OCI-LY7 (cell line): ENCODE results near the gene DHRSX. TPM values are rescaled to one million over a fixed set of nuclear protein-coding genes. Genes with fewer than 3 reads are reported as not detected.
"Not testable (repeated sequence)": the region's sequence is repeated elsewhere in the genome, so short reads cannot be mapped to it uniquely, and the experiment has no call there.

Experiments
- BruUV-seq: library from RNA; stranded (reverse); fragments of 400-500 nt; replicated peaks from 2 replicates; lab custom pipeline; 2021; lab: Mats Ljungman, UMichigan
- CTCF ChIA-PET: fragments of 300-600 bp; sonication (Branson Sonifier 250); formaldehyde crosslinking; loops from one replicate; lab custom pipeline; 2022; ENCODE audit warnings: antibody characterized with exemption; ENCODE audit not compliant: unreplicated experiment; lab: Charles Lee
- POLR2A ChIA-PET: fragments of 300-600 bp; sonication (Branson Sonifier 250); formaldehyde crosslinking; loops from one replicate; lab custom pipeline; 2022; ENCODE audit warnings: antibody characterized with exemption; lab: Charles Lee
- DNase-seq: peaks from one replicate; pipeline ENCODE4 v3.0.0-alpha.2; 2015; ENCODE audit warnings: low spot score
- H2AFZ ChIP-seq: fragments of 200-600 bp; sonication (generic), shearing (Covaris generic); 2 replicates; pipeline ENCODE4 v1.6.1; 2014; ENCODE audit warnings: mild to moderate bottlenecking, antibody characterized with exemption, low read length, moderate library complexity
- H3K27ac ChIP-seq: fragments of 200-600 bp; sonication (generic); 2 replicates; pipeline ENCODE4 v1.5.1; 2014; ENCODE audit warnings: mixed run types, low read depth, mild to moderate bottlenecking, moderate library complexity, low read length, inconsistent platforms; ENCODE audit not compliant: poor library complexity, severe bottlenecking
- H3K36me3 ChIP-seq: fragments of 200-600 bp; sonication (generic); 2 replicates; pipeline ENCODE4 v1.6.1; 2014; ENCODE audit warnings: mild to moderate bottlenecking, antibody characterized with exemption, low read length, moderate library complexity, mixed read lengths; ENCODE audit not compliant: insufficient read depth
- H3K4me1 ChIP-seq: fragments of 200-600 bp; sonication (generic); 2 replicates; pipeline ENCODE4 v1.5.1; 2014; ENCODE audit warnings: mild to moderate bottlenecking, low read length; ENCODE audit not compliant: insufficient read depth, poor library complexity, severe bottlenecking
- H3K4me2 ChIP-seq: fragments of 200-600 bp; sonication (generic); 2 replicates; pipeline ENCODE4 v1.6.1; 2014; ENCODE audit warnings: mild to moderate bottlenecking, low read length
- H3K4me3 ChIP-seq: fragments of 200-600 bp; sonication (generic); 2 replicates; pipeline ENCODE4 v1.5.1; 2014; ENCODE audit warnings: mild to moderate bottlenecking, low read depth, low read length; ENCODE audit not compliant: poor library complexity, severe bottlenecking
- H3K79me2 ChIP-seq: fragments of 200-600 bp; sonication (generic); 2 replicates; pipeline ENCODE4 v1.6.1; 2016; ENCODE audit warnings: low read depth, mild to moderate bottlenecking, low read length, moderate library complexity, mixed read lengths; ENCODE audit not compliant: insufficient read depth
- H3K9me2 ChIP-seq: fragments of 200-600 bp; sonication (generic); 2 replicates; pipeline ENCODE4 v1.6.1; 2016; ENCODE audit warnings: mild to moderate bottlenecking, low read length, mixed read lengths; ENCODE audit not compliant: insufficient read depth
- H3K9me3 ChIP-seq: fragments of 200-600 bp; sonication (generic); 2 replicates; pipeline ENCODE4 v1.6.1; 2014; ENCODE audit warnings: mild to moderate bottlenecking, mixed run types, low read length, mixed read lengths
- H4K20me1 ChIP-seq: fragments of 200-600 bp; sonication (generic); 2 replicates; pipeline ENCODE4 v1.6.1; 2014; ENCODE audit warnings: mild to moderate bottlenecking, antibody characterized with exemption, low read length, moderate library complexity, mixed read lengths; ENCODE audit not compliant: insufficient read depth
- EZH2phosphoT487 ChIP-seq: fragments of 200-600 bp; sonication (generic); IDR thresholded peaks from 2 replicates; pipeline ENCODE4 v1.6.1; 2018; ENCODE audit warnings: low read depth, borderline replicate concordance, mild to moderate bottlenecking, mixed run types, antibody characterized with exemption, low read length, moderate library complexity, mixed read lengths
- intact Hi-C: fragments of 100-400 bp; cut with micrococcal nuclease; formaldehyde crosslinking; loops from one replicate; pipeline ENCODE4 v1.10.0; 2022; ENCODE audit not compliant: unreplicated experiment
- total RNA-seq, 2 experiments: library from RNA; depleted of rRNA in 1 of 2; stranded (reverse); fragments of >200 nt in 1 of 2; shearing (Covaris generic) in 1 of 2; gene quantifications; 2 replicates each; pipeline ENCODE4 v1.2.3, GENCODE V29; 2014 to 2022
- TF ChIP-seq, protein P1 (sequence below): fragments of 200-600 bp; sonication (generic); conservative IDR thresholded peaks from 2 replicates; pipeline ENCODE4 v1.5.1; 2014; ENCODE audit warnings: mild to moderate bottlenecking, antibody characterized with exemption, low read length, moderate library complexity, mixed read lengths

Gene DHRSX
- total RNA-seq, 2 experiments from 2014 or later, result 25.2 to 30.9 TPM

DNA sequence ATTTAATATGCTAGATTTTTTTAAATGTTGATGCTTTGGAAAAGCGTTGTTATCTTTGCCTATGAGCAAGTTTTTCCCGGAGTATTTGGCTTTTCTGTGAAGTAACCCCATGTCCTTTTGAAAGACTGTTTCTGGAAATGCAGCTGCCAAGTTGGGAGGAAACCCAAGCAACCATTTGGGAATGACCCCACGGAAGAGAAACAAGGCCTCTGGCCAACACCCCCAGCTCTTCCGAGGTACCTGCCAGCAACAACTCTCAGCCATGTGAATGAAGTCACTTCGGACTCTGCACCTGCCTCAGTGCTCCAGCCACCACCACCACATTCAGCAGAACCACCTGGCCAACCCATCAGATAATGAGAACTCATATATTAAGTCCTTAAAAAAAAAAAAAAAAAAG lies 36.2 kb upstream of the DHRSX start:
- POLR2A ChIA-PET, result no interaction called here
- H3K4me2 ChIP-seq, result no peak overlapping the region
- no TSS peak for BruUV-seq
- H3K79me2 ChIP-seq, result no peaks in the 10 kb centered on the region
- H3K36me3 ChIP-seq, result no peaks in the 10 kb centered on the region
- H2AFZ ChIP-seq, result peak overlapping the region; percentile 16; the same call in 1 of the 2 replicates
- no peak for DNase-seq
- no peaks in the 10 kb centered on the region for H3K9me3 ChIP-seq
- peaks cover 13% of the 10 kb centered on the region for H3K4me1 ChIP-seq
- intact Hi-C loops, result no loop called here
- no peaks in the 10 kb centered on the region for H3K9me2 ChIP-seq
- no peaks in the 10 kb centered on the region for H4K20me1 ChIP-seq
- no peak overlapping the region for H3K27ac ChIP-seq
- CTCF ChIA-PET, result no interaction called here
- no peak overlapping the region for H3K4me3 ChIP-seq
- no peak for TF ChIP-seq EZH2phosphoT487
- TF ChIP-seq, protein P1, sequence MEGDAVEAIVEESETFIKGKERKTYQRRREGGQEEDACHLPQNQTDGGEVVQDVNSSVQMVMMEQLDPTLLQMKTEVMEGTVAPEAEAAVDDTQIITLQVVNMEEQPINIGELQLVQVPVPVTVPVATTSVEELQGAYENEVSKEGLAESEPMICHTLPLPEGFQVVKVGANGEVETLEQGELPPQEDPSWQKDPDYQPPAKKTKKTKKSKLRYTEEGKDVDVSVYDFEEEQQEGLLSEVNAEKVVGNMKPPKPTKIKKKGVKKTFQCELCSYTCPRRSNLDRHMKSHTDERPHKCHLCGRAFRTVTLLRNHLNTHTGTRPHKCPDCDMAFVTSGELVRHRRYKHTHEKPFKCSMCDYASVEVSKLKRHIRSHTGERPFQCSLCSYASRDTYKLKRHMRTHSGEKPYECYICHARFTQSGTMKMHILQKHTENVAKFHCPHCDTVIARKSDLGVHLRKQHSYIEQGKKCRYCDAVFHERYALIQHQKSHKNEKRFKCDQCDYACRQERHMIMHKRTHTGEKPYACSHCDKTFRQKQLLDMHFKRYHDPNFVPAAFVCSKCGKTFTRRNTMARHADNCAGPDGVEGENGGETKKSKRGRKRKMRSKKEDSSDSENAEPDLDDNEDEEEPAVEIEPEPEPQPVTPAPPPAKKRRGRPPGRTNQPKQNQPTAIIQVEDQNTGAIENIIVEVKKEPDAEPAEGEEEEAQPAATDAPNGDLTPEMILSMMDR, result no peak

DNA sequence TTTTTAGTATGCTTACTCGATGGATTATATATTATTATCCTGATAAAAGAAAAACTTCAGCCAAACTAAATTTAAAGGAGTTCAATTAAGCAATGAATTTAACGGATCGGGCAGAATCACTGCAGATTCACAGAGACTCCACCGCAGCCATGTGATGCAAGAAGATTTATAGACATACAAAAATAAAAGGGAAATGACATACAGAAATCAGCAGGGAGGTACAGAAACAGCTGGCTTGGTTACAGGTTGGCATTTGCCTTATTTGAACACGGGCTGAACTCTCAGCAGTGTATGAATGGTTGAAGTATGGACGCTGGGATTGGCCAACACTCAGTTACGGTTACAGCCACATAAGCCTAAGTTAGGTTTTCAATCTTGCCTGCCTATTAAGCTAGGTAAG lies 35.4 kb upstream of the DHRSX start:
- Histone ChIP-seq H3K4me1 (peaks cover 13% of the 10 kb centered on the region), H3K9me3 (no peaks in the 10 kb centered on the region), H3K79me2 (no peaks in the 10 kb centered on the region), H3K4me2 (no peak overlapping the region), H3K9me2 (no peaks in the 10 kb centered on the region), H3K4me3 (no peak overlapping the region), H2AFZ (no peak overlapping the region), H3K27ac (no peak overlapping the region), H4K20me1 (no peaks in the 10 kb centered on the region), H3K36me3 (no peaks in the 10 kb centered on the region)
- ChIA-PET POLR2A (no interaction called here), CTCF (no interaction called here)
- BruUV-seq, result no TSS peak
- intact Hi-C loops, result no loop called here
- DNase-seq, result no peak
- TF ChIP-seq, protein P1, result no peak
- TF ChIP-seq EZH2phosphoT487, result no peak

DNA sequence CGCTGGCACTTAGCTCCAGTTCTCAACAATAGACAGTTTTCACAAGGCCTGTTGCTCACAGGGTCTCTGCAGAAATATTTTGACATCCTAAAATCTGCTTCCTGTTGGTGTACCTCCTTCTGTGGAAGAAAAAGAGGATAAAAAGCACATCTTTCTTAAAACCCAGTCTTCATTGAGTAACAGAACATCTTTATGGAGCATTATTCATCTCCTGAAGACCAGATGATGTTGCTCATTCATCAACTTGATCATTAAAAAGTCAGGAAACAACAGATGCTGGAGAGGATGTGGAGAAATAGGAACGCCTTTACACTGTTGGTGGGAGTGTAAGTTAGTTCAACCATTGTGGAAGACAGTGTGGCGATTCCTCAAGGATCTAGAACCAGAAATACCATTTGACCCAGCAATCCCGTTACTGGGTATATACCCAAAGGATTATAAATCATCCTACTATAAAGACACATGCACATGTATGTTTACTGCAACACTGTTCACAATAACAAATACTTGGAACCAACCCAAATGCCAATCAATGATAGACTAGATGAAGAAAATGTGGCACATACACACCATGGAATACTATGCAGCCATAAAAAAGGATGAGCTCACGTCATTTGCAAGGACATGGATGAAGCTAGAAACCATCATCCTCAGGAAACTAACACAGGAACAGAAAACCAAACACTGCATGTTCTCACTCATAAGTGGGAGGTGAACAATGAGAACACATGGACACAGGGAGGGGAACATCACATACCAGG lies 33.7 kb upstream of the DHRSX start:
- H3K4me3 ChIP-seq, H3K79me2 ChIP-seq, H3K9me3 ChIP-seq, H3K27ac ChIP-seq, DNase-seq, H2AFZ ChIP-seq, H3K36me3 ChIP-seq, POLR2A ChIA-PET, H3K4me2 ChIP-seq, BruUV-seq, CTCF ChIA-PET, H4K20me1 ChIP-seq, H3K9me2 ChIP-seq, intact Hi-C loops: not testable (repeated sequence)
- H3K4me1 ChIP-seq, result peaks cover 13% of the 10 kb centered on the region
